ENCODE results near the gene CCDC167. TPM values are rescaled to one million over a fixed set of nuclear protein-coding genes. Genes with fewer than 3 reads are reported as not detected.

CCDC167 gene
- total RNA-seq (2022) (30.6 and 32.3 TPM in 2 replicates), Bru-seq, nascent RNA (percentile 57 among the genes with signal in this experiment), BruChase-seq, experiment 1, labeled RNA remaining after a 2-hour chase (percentile 52 among the genes with signal in this experiment), BruChase-seq, experiment 2, labeled RNA remaining after a 6-hour chase (percentile 50 among the genes with signal in this experiment)
- long read RNA-seq, transcript CCDC167-201 (4 exons, 619 nt), result major isoform, 41 of 44 reads
- long read RNA-seq, partial matches to known transcripts, result 1 of 44 reads
- long read RNA-seq, other reads (novel, unspliced or antisense), result 2 of 44 reads

GRCh38 chr6:37499433-37500293, at the start of gene CCDC167:
Gene CCDC167 (minus strand): TSS chr6:37499893. CDS start chr6:37499863, 30 bp downstream.
- H3K4me1 ChIP-seq, result peaks cover 28% of the 10 kb centered on the region
- no peaks in the 10 kb centered on the region for H3K27me3 Mint-ChIP-seq (ENCODE audit: insufficient read depth, unreplicated experiment)
- intact Hi-C loops (cut with micrococcal nuclease; ENCODE audit: unreplicated experiment), result loop anchor here (1.0 kb wide), 1 partner anchor 9 kb away; no protein-coding TSS in a partner anchor
- no TSS peak for BruUV-seq (replicated peaks)
- H3K36me3 ChIP-seq (ENCODE audit: control insufficient read depth, insufficient read depth, low read length), result no peaks in the 10 kb centered on the region; the same call in 1 of the 2 replicates
- ChIA-PET CTCF (interaction anchor here (0.7 to 1.2 kb wide), 5 partner anchors 9 to 291 kb away, joined by 3 to 5 read pairs (median 4); no protein-coding TSS in a partner anchor), POLR2A (interaction anchor here (0.5 to 1.0 kb wide), 3 partner anchors 8 to 555 kb away, joined by 3 to 4 read pairs (median 3); no protein-coding TSS in a partner anchor)
- peak within 1 kb of the TSS; percentile 89 for H3K4me3 Mint-ChIP-seq (ENCODE audit: unreplicated experiment)
- H3K27me3 ChIP-seq (replicated peaks; ENCODE audit: control insufficient read depth, insufficient read depth, low read length), result no peaks in the 10 kb centered on the region
- TF ChIP-seq CTCF (IDR thresholded peaks at IDR 0.05; ENCODE audit: insufficient read depth in 1 of 2, low read depth in 1 of 2, low read length in 1 of 2, severe bottlenecking in 1 of 2, unreplicated experiment in 1 of 2), result no peak
- H3K4me3 ChIP-seq (ENCODE audit: low read depth, low read length), result peak within 1 kb of the TSS; percentile 61
- H3K4me1 Mint-ChIP-seq (ENCODE audit: low read depth, unreplicated experiment), result peaks cover 16% of the 10 kb centered on the region
- no peaks in the 10 kb centered on the region for H3K9me3 Mint-ChIP-seq (ENCODE audit: unreplicated experiment)
- no peaks in the 10 kb centered on the region for H3K9me3 ChIP-seq
- H3K27ac Mint-ChIP-seq (ENCODE audit: unreplicated experiment), result peak within 1 kb of the TSS; percentile 92
- H3K36me3 Mint-ChIP-seq (ENCODE audit: insufficient read depth, unreplicated experiment), result peaks cover 8% of the 10 kb centered on the region
- peak; percentile 96 to 98 for DNase-seq

GRCh38 chr6:37549154-37549553, 49.5 kb upstream of the CCDC167 start:
- Mint-ChIP-seq H3K36me3 (ENCODE audit: insufficient read depth, unreplicated experiment) (no peaks in the 10 kb centered on the region), H3K4me3 (ENCODE audit: unreplicated experiment) (no peak overlapping the region), H3K4me1 (ENCODE audit: low read depth, unreplicated experiment) (peaks cover 7% of the 10 kb centered on the region), H3K9me3 (ENCODE audit: unreplicated experiment) (no peaks in the 10 kb centered on the region), H3K27ac (ENCODE audit: unreplicated experiment) (no peak overlapping the region), H3K27me3 (ENCODE audit: insufficient read depth, unreplicated experiment) (no peaks in the 10 kb centered on the region)
- Histone ChIP-seq H3K4me3 (ENCODE audit: low read depth, low read length) (no peak overlapping the region), H3K4me1 (peaks cover 23% of the 10 kb centered on the region), H3K27me3 (replicated peaks; ENCODE audit: control insufficient read depth, insufficient read depth, low read length) (no peaks in the 10 kb centered on the region), H3K9me3 (no peaks in the 10 kb centered on the region), H3K36me3 (ENCODE audit: control insufficient read depth, insufficient read depth, low read length) (no peaks in the 10 kb centered on the region)
- CTCF ChIA-PET, result no interaction called here
- DNase-seq, result no peak
- intact Hi-C loops (cut with micrococcal nuclease; ENCODE audit: unreplicated experiment), result no loop called here
- TF ChIP-seq CTCF (IDR thresholded peaks at IDR 0.05; ENCODE audit: insufficient read depth in 1 of 2, low read depth in 1 of 2, low read length in 1 of 2, severe bottlenecking in 1 of 2, unreplicated experiment in 1 of 2), result no peak
- POLR2A ChIA-PET, result no interaction called here
- BruUV-seq (replicated peaks), result no TSS peak

- Mint-ChIP-seq H3K36me3 (ENCODE audit: insufficient read depth, unreplicated experiment) (no peaks in the 10 kb centered on the region), H3K4me1 (ENCODE audit: low read depth, unreplicated experiment) (peaks cover under 1% of the 10 kb centered on the region), H3K9me3 (ENCODE audit: unreplicated experiment) (no peaks in the 10 kb centered on the region), H3K27ac (ENCODE audit: unreplicated experiment) (no peak overlapping the region), H3K27me3 (ENCODE audit: insufficient read depth, unreplicated experiment) (no peaks in the 10 kb centered on the region), H3K4me3 (ENCODE audit: unreplicated experiment) (no peak overlapping the region)
- Histone ChIP-seq H3K4me3 (ENCODE audit: low read depth, low read length) (no peak overlapping the region), H3K36me3 (ENCODE audit: control insufficient read depth, insufficient read depth, low read length) (no peaks in the 10 kb centered on the region), H3K27me3 (replicated peaks; ENCODE audit: control insufficient read depth, insufficient read depth, low read length) (no peaks in the 10 kb centered on the region), H3K4me1 (peaks cover 13% of the 10 kb centered on the region), H3K9me3 (no peaks in the 10 kb centered on the region)
- no peak for TF ChIP-seq CTCF (IDR thresholded peaks at IDR 0.05; ENCODE audit: insufficient read depth in 1 of 2, low read depth in 1 of 2, low read length in 1 of 2, severe bottlenecking in 1 of 2, unreplicated experiment in 1 of 2)
- no TSS peak for BruUV-seq (replicated peaks)
- intact Hi-C loops (cut with micrococcal nuclease; ENCODE audit: unreplicated experiment), result no loop called here
- ChIA-PET CTCF (interaction anchor here (0.6 to 1.0 kb wide), 2 partner anchors 18 to 54 kb away, joined by 3 to 4 read pairs; no protein-coding TSS in a partner anchor), POLR2A (no interaction called here)
- DNase-seq, result no peak
Observed at GRCh38 chr6:37548067-37548674, 48.5 kb upstream of the CCDC167 start.

Data from Caco-2 (cell line).